ENCODE results near the gene PEX5L.
A peak's percentile ranks its signal among the peaks of the same experiment; 100 is the strongest.
"Not testable (repeated sequence)": the region's sequence is repeated elsewhere in the genome, so short reads cannot be mapped to it uniquely, and the experiment has no call there.

PEX5L gene, protein sequence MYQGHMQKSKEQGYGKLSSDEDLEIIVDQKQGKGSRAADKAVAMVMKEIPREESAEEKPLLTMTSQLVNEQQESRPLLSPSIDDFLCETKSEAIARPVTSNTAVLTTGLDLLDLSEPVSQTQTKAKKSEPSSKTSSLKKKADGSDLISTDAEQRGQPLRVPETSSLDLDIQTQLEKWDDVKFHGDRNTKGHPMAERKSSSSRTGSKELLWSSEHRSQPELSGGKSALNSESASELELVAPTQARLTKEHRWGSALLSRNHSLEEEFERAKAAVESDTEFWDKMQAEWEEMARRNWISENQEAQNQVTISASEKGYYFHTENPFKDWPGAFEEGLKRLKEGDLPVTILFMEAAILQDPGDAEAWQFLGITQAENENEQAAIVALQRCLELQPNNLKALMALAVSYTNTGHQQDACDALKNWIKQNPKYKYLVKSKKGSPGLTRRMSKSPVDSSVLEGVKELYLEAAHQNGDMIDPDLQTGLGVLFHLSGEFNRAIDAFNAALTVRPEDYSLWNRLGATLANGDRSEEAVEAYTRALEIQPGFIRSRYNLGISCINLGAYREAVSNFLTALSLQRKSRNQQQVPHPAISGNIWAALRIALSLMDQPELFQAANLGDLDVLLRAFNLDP

DNA sequence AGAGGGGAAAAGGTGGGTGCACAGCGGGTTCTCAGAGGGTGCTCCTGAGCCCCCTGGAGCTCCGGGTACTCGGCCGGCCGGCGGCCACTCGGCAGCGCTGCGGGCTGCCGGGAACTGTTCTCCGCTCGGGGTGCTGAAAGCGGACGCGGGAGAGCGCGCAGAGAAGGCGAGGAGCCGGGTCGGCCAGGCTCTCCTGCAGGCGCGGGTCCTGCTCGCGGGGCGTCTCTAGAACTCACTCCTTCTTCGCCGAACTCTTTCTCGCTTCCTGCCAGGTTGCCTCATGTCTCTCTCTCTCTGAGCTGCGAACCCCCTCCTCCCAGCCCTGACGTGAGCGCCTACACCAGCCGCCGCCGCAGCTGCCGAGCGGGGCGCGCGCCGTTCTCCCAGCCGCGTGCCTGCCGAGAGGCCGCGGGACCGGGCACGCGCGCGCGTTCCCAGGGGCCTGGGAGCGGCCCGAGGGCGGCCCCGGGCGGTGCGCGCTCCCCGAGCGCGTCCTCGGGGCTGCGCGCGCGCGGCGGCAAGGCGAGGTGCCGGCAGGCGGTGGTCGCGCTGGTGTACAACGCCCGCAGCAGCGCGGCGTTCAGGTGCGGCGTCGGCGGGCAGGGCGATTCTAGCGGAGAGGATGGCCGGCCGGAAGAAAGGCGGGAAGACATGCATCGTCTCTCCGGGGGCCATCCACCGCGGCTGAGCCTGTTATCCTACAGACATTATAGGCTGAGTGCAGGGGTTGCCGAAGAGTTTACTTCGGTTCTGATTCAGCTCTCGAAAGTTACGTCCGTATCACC lies at the start of gene PEX5L:
Gene PEX5L, minus strand, starts transcription at position 267 of the 785 bp plus-strand sequence. CDS start 338 bp downstream, outside the sequence.
- peak; percentile 73 for DNase-seq

GRCh38 chr3:180085122-180085710 lies 48.5 kb upstream of the PEX5L start:
- DNase-seq: peak; percentile 24

- DNase-seq: no peak
Measured at GRCh38 chr3:180082699-180083098, 46.0 kb upstream of the PEX5L start.

DNA sequence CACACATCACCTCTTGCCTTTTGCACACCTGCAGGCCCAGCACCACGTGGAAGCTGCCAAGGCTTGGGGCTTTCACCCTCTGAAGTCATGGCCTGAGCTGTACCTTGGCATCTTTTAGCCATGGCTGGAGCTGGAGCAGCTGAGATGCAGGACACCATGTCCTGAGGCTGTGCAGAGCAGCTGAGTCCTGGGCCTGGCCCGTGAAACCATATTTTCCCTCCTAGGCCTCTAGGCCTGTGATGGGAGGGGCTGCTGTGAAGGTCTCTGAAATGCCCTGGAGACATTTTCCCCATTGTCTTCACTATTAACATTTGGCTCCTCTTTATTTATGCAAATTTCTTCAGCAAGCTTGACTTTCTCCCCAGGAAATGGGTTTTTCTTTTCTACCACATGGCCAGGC lies 41.9 kb upstream of the PEX5L start:
- no peak for DNase-seq

GRCh38 chr3:180073561-180073960 lies 36.8 kb upstream of the PEX5L start:
- DNase-seq: no peak

DNA sequence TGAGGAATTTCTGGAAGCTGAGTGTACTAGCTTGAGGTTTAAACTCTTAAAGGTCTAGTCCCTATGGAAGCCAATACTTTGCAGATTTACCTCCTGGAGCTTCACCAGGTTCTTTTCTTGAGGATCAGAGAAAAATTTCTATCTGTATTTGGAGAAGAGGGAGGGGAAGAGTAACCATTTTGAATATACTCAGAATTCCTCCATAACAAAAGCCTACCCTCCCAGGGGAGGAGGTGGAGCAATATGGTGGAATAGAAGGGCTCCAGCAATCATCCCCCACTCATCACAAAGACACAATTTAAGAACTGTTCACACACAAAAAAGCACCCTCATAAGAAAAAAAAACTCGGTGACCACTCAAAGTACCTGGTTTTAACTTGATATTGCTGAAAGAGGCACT lies 36.0 kb upstream of the PEX5L start:
- DNase-seq: no peak

GRCh38 chr3:180070925-180071324 lies 34.2 kb upstream of the PEX5L start:
- no peak for DNase-seq

DNA sequence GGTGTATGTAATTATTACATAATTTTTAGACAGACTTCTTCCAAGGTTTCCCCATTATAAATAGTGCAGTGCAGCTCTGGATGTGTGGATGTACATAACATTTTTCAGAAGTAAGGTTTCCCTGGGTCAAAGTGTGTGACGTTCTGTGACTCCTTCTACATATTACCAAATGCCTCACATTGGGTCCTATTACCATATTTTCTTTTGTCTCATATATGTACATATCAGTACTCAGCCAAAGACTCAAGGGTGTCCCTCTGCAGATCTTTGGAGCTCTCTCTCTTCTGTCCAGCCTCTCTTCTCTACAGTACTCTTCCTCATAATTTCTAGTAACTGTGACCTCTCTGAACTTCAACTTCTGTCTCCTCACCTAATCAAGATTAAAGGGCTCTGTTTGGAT lies 31.3 kb upstream of the PEX5L start:
- DNase-seq: no peak

GRCh38 chr3:180066598-180066997 lies 29.9 kb upstream of the PEX5L start:
- DNase-seq: no peak

DNA sequence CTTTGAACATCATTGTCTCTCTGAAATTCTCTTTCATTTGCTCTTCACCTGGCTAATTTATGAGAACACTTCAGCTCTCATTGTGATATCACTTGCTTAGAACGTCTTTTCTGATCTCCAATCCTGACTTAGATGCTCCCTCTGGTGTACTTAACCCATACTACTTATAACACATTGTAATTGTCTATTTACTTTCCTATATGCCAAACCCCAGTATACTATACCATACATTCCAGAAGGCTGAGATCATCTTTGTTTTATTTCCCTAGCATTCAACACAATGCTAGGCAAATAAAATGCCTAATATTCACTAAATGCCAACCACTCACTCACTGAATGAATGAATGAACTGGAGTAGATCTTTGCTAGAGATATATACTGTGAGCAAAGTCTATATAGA lies 27.0 kb upstream of the PEX5L start:
- DNase-seq: no peak

DNA sequence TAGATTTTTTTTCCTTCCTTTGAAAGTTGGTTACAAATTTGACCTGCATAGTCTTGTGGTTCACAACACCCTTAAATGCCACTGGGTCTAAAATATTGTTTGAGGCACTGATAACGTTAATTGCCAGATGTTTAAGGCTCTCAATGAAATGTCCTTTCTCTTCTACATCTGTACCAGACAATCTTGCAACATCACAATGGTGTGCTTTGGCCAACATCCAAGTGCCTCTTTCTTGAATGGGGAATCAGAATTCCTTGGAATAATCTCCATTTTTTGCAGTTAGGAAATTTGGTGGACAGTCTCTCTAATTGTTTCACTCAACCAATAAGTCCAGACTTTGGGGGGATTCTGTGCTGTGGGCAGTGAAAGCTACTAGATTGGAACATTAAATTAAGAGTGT lies 26.0 kb upstream of the PEX5L start:
- no peak for DNase-seq

DNA sequence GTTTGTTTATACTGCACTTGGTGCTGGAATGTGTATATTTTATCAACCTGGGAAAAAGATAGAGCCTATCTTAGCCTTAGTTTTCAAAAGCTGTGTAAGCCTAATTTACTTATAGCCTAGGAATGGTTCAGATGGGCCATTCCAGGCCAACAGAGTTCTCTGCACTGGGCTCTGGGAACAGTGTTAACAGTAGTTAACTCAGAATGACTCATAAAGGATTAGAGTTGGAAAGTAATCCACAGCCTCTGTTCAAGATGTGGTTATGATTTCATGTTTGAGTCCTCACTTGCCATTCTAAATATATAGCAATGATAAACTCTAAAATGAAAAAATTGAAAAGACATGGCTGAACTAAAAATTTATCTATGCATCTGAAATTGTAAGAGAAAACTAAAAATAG lies 22.6 kb upstream of the PEX5L start:
- no peak for DNase-seq

GRCh38 chr3:180058238-180058637 lies 21.5 kb upstream of the PEX5L start:
- DNase-seq: no peak

DNA sequence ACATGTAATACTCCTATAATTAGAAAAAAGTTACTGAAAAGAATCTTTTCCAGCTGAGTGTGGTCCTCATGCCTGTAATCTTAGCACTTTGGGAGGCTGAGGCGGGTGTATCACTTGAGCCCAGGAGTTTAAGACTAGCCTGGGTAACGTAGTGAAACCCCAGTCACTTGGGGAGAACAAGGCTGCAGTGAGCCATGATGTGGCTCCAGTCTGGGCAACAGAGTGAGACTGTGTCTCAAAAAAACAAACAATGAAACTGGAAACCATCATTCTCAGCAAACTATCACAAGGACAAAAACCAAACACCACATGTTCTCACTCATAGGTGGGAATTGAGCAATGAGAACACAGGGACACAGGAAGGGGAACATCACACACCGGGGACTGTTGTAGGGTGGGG lies 18.9 kb upstream of the PEX5L start:
- DNase-seq: not testable (repeated sequence)

DNA sequence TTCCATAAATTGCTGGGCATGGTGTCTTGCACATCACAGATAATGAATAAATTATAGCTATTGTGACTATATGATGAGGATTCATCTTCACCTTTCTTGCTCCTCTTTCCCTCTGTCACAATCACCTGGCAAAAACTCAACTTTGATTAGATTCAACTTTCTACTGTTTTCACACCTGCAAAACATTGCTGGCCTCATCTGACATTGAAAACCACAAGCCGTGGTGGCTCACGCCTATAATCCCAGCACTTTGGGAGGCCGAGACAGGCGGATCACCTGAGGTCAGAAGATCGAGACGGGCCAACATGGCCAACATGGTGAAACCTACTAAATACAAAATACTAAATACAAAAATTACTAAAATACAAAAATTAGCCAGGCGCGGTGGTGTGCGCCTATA lies 12.7 kb upstream of the PEX5L start:
- no peak for DNase-seq

- no peak for DNase-seq
Measured at GRCh38 chr3:180048840-180049239, 12.1 kb upstream of the PEX5L start.

GRCh38 chr3:180048103-180048502 lies 11.4 kb upstream of the PEX5L start:
- DNase-seq: no peak

GRCh38 chr3:180040966-180041365 lies 4.2 kb upstream of the PEX5L start:
- no peak for DNase-seq

GRCh38 chr3:180036092-180036670 lies 556 bp downstream of the PEX5L start:
- DNase-seq: peak; percentile 49

DNA sequence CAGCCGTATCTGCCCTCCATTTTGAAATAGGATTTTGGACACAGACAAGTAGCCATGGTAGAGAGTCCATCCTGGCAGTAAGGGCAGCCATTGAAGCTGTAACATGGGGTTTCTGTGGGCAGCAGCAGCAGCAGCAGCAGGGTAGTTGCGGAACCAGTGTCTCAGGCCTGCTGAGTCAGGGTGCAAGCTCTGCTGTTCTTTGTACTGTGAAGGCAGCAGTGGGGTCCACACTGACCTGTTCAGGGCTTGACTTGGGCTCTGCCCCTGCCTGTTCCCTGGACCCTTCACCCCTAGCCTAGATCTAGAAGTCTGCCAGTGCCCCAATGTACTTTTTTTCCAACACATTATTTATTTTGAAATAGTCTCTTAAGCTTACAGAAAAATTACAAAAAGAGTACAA lies 9.7 kb downstream of the PEX5L start:
- no peak for DNase-seq

- DNase-seq: no peak
Measured at GRCh38 chr3:180018543-180018942, 18.2 kb downstream of the PEX5L start.

DNA sequence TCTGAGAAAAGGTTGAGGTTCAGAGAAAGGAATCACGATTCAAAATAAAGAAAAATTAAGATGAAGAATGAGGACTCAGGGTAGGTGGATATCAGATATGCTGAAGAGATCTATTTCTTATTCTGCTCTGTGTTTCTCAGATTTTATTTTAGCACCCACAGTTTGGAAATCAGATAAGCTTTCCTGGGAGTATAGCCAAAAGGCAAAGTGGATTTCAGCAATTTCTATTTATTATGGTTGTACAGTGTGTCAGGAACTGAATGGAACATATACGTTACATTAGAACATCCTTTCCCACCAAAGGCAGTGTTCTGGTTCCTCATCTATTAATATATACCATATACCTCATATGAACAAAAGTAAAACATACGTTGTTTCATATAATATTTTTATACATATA lies 18.9 kb downstream of the PEX5L start:
- no peak for DNase-seq

DNA sequence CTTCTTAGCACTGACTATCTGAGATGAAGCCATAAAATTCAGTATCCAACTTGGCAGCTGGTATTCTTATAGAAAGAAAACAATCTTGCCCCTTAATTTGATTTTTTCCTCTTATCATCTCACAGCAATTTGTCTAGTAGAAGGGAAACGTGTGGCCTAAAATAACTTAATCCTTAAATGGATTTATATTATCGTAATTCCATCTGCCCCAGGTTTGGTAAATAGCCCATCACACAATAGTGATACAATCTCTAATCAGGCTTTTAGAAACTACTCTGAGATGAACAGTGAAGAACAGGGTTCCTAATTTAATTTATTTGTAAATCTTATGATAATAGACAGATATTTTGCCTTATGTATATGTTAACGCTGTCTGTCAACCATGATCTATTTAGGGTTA lies 24.8 kb downstream of the PEX5L start:
- DNase-seq: no peak
